ENCODE measurements around the gene CD151.

The CD151 gene

DNA sequence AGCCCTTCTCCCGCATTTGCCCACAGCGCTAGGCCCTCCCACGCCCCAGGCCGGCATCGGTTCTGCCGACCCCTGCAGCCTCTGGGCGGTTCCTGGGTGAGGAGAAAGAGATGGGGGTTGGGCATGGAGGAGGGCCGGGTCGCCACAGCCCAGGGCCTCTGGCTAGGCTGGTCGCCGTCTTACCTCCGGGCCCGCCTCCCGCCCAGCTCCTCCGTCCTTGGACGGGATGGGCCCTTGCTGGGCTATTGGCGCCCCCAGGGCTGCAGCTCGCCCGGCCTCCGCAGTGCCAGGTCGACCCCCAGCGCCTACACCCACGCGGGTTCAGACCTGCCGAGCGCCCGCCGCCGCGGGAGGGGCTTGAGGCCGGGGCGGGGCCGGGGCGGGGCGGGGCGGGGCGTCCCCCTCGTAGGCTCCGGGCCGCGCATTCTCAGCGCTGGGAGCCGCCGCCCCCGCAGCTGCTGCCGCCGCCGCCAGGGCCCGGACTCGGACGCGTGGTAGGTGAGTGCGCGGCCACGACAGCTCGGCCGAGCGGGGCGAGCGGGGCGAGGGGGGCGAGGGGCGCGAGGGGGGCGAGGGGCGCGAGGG is at the start of gene CD151:
CD151 (plus strand) TSS at position 424 of the 585 bp plus-strand sequence. CDS start 3,118 bp downstream, outside the sequence.
- H3K4me3 ChIP-seq (ENCODE audit: low read depth, low read length), result peak within 1 kb of the TSS; percentile 78
- no peak for DNase-seq (ENCODE audit: low read depth)

DNA sequence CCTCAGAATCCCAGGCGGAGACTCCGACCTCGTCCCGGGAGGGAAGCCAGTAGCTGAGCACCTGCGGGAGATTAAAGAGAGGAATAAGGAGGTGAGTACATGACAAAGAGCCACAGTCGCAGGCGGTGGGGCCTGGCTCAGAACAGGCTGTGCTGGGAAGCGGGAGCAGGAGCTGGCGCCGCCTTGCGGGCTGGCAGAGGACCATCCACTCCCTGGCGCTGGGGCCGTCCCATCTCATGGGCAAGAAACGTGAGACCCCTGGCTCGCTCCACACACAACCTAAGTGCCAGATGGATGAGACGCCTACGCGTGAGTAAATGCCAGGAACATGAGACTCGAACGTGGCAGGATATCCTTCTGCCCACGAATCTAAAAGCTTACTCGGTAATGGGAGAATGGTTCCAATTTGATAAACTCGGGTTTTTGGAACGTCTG is 49.2 kb upstream of the CD151 start:
- no peak overlapping the region for H3K4me3 ChIP-seq (ENCODE audit: low read depth, low read length)
- peak; percentile 84 for DNase-seq (ENCODE audit: low read depth)

DNA sequence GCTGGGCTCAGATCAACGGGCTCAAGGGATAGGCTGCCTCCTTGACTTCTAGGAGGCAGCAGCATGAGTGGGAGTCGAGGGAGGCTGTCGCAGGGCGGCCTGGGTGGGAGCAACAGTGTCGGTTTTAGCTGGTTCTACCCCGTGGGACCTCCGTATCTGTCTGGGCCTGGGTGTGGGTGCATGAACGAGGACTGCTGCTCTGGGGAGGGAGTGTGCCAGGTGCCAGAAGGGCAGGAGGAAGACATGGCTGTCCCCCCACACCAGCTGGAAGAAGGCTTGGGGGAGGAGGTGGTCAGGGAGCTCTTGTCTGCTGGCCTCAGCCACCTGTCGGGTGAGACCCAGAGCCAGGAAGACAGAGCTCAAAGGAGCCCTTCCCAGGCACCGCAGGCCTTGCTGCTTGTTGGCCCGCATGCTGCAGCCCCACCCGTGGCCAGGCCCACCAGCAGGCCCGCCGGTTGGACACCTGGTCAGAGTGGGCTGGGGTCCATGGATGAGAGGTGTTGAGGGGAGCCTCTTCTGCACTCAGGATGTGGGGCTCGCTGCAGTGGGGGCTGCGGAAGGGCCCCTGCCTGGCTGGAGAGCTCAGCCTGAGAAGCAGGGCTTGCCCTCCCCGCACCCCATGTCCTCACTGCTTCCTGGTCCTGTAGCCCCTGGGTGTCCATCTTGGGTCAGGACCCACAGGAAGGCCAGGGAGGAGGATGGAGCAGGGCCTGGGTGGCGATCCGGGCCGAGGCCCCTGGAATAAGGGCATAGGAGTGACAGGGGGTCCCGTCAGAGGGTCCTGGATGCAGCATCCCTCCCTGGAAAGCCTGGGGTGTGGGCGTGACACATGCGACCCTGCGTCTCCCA is 46.3 kb upstream of the CD151 start:
- H3K4me3 ChIP-seq (ENCODE audit: low read depth, low read length), result no peak overlapping the region
- no peak for DNase-seq (ENCODE audit: low read depth)

DNA sequence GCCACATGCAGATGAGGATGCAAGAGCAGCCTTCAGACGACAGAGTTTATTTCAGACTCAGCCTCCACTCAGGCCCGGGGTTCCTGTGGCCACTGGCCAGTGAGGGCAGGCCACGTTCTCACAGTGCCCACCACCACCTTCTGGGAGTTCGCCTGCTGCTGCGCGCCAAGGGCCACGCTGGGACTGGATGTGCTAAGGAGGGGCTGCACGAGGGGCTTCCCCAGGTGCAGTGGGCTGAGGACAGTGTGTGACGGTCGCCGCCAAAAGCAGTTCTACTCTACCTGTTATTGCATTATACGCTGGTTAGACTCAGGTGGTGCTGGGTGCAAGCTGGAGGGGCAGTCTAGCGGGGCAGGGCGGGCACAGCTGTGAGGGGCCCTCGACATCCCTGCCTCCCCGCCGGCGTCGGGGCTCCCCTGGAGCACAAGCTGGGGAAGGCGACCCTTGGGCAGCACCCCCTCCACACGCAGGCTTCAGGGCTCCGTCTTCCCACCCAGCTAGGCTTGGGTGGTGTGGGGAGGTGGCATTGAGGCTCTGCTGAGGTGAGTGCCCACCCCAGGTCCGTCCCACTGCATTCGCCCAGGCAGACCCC is 45.6 kb upstream of the CD151 start:
- DNase-seq (ENCODE audit: low read depth), result no peak
- H3K4me3 ChIP-seq (ENCODE audit: low read depth, low read length), result no peak overlapping the region

DNA sequence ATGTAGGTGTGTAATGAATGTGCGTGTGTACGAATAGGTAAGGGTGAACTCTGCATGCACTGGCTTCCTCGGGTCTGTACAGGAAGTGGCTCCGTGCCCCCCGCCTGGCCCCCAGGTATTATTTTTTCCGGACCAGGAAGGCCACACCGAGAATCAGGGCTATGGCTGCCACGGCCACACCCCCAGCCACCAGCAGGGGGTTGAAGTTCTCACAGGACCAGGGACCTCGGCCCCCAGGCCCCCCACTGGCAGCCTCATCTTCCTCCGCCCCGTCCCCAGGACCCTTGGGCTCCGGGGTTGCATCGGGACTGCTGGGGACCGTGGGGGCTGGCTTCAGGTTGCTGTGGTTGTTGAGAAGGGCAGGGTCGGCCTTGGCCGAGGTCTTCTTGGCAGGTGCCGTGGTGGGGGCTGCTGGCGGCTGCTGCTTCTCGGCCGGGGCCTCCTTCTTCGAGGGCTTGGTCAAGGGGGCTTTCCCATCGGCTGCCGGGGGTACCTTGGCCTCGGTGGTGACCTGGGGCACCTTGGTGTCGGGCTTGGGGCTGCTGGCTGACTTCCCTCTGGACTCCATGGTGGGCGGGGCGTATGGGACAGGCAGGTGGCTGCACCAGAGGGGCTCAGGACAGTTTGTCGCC is 44.6 kb upstream of the CD151 start:
- no peak overlapping the region for H3K4me3 ChIP-seq (ENCODE audit: low read depth, low read length)
- DNase-seq (ENCODE audit: low read depth), result no peak

DNA sequence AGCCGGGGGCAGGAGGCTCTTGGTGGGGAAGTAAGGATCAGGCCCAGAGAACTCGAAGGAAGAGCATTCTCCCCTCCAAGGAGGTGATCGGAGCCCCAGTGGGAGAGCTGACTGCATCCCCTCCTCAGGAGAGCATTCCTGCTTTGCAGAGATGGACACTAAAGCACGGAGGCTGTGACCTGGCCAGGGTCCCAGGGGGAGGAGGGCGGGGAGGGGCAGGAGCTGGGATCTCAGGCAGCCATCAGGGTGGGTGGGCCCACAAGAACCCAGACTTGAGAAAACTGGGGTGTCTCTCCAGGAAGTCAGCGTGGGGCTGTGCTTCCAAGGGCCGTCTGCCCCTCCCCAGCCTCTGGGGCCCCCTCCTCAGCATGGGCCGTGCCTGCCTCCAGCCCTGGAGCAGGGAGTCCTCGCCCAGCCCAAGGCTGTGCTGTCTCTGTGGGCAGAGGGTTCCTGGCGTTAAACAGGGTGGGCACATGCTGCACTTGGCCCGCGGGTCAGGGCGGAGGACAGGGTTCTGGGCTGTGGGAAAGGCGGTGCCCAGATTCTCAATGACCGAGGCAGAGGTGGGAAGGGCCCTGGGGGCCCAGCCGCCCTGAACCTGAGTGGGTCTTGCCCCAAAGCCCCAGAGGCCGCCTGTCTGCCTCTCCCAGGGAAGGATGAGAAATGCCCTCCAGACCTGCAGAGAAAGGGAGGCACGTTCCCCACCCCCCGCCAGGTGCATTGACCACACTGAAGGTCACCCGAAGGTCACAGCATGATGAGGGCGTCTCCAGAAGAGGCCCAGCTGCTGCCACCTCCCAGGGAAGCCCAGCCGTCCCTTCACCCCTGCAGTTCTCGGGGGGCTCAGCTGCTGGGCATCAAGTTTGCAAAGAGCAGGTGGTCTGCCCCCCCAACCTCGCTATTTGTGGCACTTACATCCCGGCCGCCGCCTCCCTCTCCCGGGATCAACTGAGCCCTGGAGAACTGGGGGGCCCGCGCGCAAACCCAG is 43.5 kb upstream of the CD151 start:
- no peak for DNase-seq (ENCODE audit: low read depth)
- H3K4me3 ChIP-seq (ENCODE audit: low read depth, low read length), result peak overlapping the region; percentile 35

DNA sequence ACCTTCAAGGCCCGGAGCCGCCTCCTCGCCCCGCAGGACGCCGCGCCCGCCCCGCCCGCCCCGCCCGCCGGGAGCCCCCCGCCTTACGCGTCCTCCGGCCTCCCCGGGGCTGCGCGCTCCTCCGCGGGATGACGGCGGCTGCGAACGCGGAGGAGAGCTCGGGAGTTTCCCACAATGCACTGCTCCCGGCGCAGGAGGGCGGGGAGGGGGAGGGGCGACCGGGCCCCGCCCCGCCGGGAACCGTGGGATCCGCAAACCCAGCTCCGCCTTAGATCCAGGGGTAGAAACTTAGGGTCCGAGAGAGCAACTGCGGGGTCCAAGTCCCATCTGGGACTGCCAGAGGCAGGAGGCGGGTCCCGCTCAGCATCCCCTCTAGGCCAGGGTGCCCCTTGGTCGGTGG is 42.8 kb upstream of the CD151 start, which contains the start of gene CEND1:
CEND1 (minus strand) TSS at position 148 of the 400 bp plus-strand sequence. CDS start 1,514 bp downstream, outside the sequence.
- DNase-seq (ENCODE audit: low read depth), result no peak
- H3K4me3 ChIP-seq (ENCODE audit: low read depth, low read length), result peak within 1 kb of the TSS; percentile 35

DNA sequence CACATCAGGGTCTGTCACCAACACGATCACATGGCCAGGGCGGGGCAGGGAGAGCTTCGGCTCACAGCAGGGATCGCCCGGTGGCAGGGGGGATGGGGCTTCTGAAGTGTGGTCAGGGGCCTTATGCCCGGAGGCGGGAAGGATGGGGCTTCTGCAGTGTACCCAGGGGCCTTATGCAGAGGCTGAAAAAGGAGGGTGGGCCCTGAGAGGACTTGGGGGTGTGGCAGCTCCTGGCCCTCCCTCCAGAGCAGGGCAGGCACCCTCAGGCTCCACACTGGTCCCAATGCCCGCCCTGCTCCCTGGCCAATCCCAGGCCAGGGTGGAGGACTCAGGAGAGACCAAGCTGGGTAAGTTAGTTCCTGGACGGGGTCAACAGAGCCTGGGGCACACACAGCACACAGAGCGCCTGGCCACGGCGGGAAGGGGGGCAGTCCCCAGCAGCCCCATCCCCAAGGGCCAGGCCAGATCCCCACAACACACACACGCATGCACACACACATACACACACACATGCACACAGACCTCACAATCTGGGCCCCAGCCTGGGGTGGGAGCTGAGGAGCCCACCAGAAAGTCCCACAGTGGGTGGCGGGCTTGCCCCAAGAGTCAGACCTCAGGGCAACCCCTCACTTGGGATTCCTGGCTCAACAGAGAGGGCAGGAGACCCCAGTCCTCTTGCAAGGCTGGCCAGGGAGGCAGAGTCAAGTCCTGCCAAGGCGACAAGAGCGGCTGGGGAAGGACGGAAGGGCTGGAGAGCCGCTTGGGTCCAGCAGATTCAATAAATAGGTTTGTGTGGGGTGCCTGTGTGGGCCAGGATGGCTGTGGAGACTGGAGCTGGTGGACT is 41.8 kb upstream of the CD151 start:
- no peak overlapping the region for H3K4me3 ChIP-seq (ENCODE audit: low read depth, low read length)
- no peak for DNase-seq (ENCODE audit: low read depth)

DNA sequence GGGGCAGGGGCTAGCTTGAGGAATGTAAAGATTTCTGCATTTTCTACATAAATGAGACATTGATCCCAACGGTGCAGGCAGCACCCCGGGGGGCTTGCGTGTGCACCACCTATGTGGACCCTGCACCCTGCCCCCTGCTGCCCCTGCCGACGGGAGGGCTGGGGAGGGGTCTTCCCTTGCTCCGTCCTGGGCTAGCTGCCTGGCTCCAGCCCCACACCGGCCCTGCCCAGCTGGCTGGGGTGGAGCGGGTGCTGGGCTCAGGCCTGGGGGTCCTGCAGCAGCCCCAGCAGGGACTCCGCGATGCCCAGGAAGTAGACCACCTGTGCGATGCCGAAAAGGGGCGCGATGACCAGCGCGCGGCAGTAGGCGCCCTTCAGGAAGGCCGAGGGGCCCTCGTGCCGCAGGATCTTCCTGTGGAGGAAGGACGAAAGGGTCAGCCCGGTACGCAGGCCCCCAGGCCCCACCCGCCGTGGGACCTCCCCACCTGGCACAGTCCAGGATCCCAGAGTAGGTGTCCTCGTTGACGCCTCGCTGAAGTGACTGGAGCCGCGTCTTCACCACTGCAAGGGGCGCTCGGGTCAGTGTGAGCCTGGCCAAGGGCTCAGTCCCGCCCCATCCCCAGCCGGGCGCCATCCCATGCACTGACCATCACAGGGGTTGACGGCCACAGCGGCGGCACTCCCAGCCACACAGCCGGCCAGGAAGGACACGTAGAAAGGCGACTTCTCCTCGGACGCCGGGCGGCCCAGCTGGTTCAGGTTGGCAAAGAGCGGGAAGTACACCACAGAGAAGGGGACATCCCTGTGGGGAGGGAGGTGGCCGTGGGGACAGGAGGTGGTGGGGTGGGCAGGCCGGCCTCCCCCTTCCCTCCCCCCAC is 40.9 kb upstream of the CD151 start:
- no peak overlapping the region for H3K4me3 ChIP-seq (ENCODE audit: low read depth, low read length)
- no peak for DNase-seq (ENCODE audit: low read depth)

DNA sequence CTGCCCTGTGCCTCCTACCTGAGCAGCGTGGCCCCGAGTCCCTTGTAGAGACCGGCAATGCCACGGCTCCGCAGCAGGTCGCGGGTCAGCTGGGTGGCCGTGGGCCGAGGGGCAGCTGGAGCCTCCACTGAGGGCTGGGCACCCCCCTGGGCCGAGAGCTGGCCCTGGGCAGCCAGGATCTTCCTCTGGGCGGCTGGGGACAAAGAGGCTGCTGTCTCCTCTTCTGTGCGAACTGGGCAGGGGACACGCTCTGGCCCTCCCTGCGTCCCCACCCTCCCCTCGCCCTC is 40.3 kb upstream of the CD151 start:
- no peak for DNase-seq (ENCODE audit: low read depth)

DNA sequence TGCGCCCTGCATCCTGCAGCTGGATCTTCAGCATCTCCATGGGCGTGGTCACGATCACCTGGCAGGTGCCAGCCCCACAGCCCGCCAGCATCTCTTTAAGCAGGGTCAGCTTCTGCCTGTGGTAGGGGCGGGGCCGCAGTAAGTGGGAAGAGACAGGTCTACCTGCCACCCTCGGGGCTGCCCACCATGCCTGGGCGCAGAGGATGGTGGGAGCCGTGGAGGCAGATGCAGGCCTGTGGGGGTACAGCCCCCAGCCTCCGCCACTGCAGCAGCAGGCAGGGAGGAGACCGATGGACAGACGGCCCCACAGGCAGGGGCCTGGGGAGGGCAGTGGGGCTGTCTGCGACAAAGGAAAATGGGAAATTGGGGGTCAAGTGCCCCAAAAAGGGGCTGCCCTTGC is 39.9 kb upstream of the CD151 start:
- H3K4me3 ChIP-seq (ENCODE audit: low read depth, low read length), result no peak overlapping the region
- no peak for DNase-seq (ENCODE audit: low read depth)

More for the DNA sequence above, 40.3 kb upstream of the CD151 start:
- H3K4me3 ChIP-seq (ENCODE audit: low read depth, low read length), result no peak overlapping the region

DNA sequence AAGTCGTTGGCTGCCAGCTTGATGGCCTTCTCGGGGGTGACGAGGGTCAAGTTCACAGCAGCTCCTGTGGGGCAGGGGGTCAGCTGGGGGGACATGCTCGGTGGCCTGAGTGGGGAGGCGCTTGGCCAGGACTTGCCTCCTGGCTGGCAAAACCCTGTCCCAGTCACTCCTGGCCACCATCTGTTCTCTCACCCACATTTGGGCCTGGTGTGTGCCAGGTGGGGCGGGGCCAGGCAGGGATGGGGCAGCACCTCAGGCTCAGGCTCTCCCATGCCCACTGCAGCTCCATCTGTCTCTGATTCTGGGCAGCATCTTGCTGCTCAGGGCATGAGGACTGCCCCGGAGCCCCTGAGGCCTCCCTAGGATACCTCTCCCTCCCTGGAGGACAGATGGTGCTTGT is 39.2 kb upstream of the CD151 start:
- H3K4me3 ChIP-seq (ENCODE audit: low read depth, low read length), result no peak overlapping the region
- DNase-seq (ENCODE audit: low read depth), result no peak

DNA sequence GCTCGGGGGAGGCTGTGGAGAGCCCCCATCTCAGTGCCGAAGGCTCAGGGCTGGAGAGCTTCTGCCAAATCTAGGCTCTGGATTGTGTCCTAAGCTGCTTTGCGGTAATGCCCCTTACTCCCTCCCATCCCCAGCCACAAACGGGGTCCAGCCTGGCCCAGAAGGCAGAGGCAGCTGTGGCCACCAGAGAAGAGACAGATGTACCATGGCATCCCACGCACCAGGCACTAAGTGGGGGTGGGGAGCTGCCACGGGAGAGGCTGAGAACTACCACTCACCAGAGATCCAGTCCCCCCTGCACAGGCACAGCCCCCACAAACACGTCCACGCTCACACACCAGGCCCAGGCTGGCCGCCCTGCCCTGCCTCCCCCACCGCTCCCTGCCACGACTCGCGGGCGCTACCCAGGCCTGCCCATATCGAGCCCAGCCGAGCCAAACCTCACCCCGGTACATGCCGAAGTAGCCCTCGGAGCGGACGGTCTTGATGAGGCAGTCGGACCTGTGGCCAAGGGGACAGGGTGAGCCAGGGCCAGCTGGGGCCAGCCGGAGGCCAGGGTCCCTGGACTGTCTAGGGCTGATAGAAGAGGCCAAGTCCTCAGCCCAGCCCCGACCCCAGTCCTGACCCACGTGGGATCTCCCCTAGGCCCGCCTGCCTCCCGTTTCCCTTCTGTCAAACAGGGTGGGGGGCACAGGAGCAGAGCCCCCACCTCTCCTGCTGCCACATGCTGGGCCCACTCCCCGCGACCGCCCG is 38.6 kb upstream of the CD151 start:
- no peak overlapping the region for H3K4me3 ChIP-seq (ENCODE audit: low read depth, low read length)
- no peak for DNase-seq (ENCODE audit: low read depth)

DNA sequence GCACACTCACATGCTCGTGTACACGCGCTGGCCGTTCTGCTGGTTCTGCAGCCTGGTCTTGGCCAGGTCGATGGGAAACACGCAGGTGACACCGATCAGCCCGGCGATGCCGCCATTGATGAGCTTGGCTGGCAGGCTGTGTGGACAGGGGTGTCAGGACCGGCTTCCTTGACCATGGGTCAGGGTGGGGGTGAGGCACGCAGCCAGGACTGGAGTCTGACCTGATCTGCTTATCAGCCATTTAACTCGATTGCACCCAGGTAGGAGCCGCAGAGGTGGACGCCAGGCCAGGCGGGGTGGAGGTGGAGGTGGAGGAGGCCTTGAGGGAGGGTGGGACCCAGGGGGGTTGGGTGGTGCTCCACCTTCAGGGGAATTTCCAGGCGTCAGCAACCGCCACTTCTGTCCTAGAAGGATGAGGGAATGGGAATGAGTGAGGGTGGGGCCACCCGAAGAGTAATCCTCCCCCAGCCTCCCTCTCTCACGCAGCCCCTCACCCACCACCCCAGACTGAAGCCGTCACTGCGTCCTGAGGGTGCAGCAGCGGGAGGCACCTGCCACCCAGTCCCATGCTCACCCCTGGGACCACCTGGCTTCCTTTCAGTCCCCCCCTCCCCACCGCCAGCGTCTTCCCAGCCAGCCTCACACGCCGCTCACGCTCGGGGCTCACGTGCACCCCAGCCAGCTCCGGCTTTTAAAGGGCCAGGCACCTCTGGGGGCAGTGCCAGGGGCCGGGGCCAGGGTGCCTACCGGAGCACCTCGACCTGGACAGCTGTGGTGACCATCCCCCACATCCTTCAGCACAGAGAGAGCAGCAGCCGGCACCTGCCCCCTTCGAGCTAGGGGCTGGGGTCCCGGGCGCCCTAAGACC is 37.8 kb upstream of the CD151 start:
- peak overlapping the region; percentile 81 for H3K4me3 ChIP-seq (ENCODE audit: low read depth, low read length)
- DNase-seq (ENCODE audit: low read depth), result no peak

DNA sequence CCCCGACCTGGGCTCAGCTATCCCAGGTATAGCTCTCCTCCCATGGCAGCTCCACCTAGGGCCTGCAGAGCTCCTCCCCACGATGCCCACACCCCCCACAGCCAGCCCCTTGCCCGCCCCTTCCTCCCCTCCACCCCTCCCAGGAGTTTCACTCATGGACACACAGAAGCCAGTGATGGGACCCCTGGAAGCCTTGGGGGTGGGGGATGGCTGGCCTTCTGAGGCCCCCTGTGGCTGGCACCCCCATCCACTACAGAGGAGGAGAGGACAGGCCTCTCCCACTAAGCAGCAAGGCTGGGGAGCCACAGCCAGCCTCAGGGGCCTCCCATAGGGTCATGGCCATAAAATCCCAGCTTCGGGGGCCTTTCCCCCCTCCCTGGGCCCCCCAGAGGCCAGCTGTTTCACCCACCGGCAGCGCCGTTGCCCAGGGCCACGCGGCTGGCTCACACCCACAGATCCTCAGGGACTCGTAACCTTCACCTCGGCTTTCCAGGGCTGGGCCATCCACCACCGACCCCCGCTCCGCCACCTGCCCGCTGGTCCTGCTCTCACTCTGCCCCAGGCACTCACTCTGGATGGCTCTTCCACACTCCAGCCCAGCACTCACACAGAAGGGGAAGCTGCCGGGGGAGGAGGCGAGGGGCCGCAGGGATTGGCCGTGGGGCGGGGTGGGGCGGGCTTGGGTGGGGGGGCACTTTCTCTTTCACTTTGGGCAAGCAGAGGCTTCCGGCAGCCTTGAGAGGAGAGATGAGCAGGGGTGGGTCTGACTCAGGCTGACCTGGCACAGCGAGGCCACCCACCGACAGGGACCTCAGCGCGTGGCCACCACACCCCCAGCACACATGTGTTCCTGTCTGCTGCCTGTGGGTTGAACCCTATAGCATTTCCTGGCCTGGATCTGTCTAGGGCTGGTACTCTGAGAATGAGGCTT is 36.9 kb upstream of the CD151 start:
- DNase-seq (ENCODE audit: low read depth), result peak; percentile 70
- H3K4me3 ChIP-seq (ENCODE audit: low read depth, low read length), result peak overlapping the region; percentile 81
